OCI-LY7 (cell line): Measurements from ENCODE around the gene MANSC1. TPM values are rescaled to one million over a fixed set of nuclear protein-coding genes. Genes with fewer than 3 reads are reported as not detected.

Experiments
- BruUV-seq: library from RNA; stranded (reverse); fragments of 400-500 nt; replicated peaks from 2 replicates; lab custom pipeline; 2021; lab: Mats Ljungman, UMichigan
- CTCF ChIA-PET: fragments of 300-600 bp; sonication (Branson Sonifier 250); formaldehyde crosslinking; loops from one replicate; lab custom pipeline; 2022; ENCODE audit warnings: antibody characterized with exemption; ENCODE audit not compliant: unreplicated experiment; lab: Charles Lee
- POLR2A ChIA-PET: fragments of 300-600 bp; sonication (Branson Sonifier 250); formaldehyde crosslinking; loops from one replicate; lab custom pipeline; 2022; ENCODE audit warnings: antibody characterized with exemption; lab: Charles Lee
- DNase-seq: peaks from one replicate; pipeline ENCODE4 v3.0.0-alpha.2; 2015; ENCODE audit warnings: low spot score
- H2AFZ ChIP-seq: fragments of 200-600 bp; sonication (generic), shearing (Covaris generic); 2 replicates; pipeline ENCODE4 v1.6.1; 2014; ENCODE audit warnings: mild to moderate bottlenecking, antibody characterized with exemption, low read length, moderate library complexity
- H3K27ac ChIP-seq: fragments of 200-600 bp; sonication (generic); 2 replicates; pipeline ENCODE4 v1.5.1; 2014; ENCODE audit warnings: mixed run types, low read depth, mild to moderate bottlenecking, moderate library complexity, low read length, inconsistent platforms; ENCODE audit not compliant: poor library complexity, severe bottlenecking
- H3K36me3 ChIP-seq: fragments of 200-600 bp; sonication (generic); 2 replicates; pipeline ENCODE4 v1.6.1; 2014; ENCODE audit warnings: mild to moderate bottlenecking, antibody characterized with exemption, low read length, moderate library complexity, mixed read lengths; ENCODE audit not compliant: insufficient read depth
- H3K4me1 ChIP-seq: fragments of 200-600 bp; sonication (generic); 2 replicates; pipeline ENCODE4 v1.5.1; 2014; ENCODE audit warnings: mild to moderate bottlenecking, low read length; ENCODE audit not compliant: insufficient read depth, poor library complexity, severe bottlenecking
- H3K4me2 ChIP-seq: fragments of 200-600 bp; sonication (generic); 2 replicates; pipeline ENCODE4 v1.6.1; 2014; ENCODE audit warnings: mild to moderate bottlenecking, low read length
- H3K4me3 ChIP-seq: fragments of 200-600 bp; sonication (generic); 2 replicates; pipeline ENCODE4 v1.5.1; 2014; ENCODE audit warnings: mild to moderate bottlenecking, low read depth, low read length; ENCODE audit not compliant: poor library complexity, severe bottlenecking
- H3K79me2 ChIP-seq: fragments of 200-600 bp; sonication (generic); 2 replicates; pipeline ENCODE4 v1.6.1; 2016; ENCODE audit warnings: low read depth, mild to moderate bottlenecking, low read length, moderate library complexity, mixed read lengths; ENCODE audit not compliant: insufficient read depth
- H3K9me2 ChIP-seq: fragments of 200-600 bp; sonication (generic); 2 replicates; pipeline ENCODE4 v1.6.1; 2016; ENCODE audit warnings: mild to moderate bottlenecking, low read length, mixed read lengths; ENCODE audit not compliant: insufficient read depth
- H3K9me3 ChIP-seq: fragments of 200-600 bp; sonication (generic); 2 replicates; pipeline ENCODE4 v1.6.1; 2014; ENCODE audit warnings: mild to moderate bottlenecking, mixed run types, low read length, mixed read lengths
- H4K20me1 ChIP-seq: fragments of 200-600 bp; sonication (generic); 2 replicates; pipeline ENCODE4 v1.6.1; 2014; ENCODE audit warnings: mild to moderate bottlenecking, antibody characterized with exemption, low read length, moderate library complexity, mixed read lengths; ENCODE audit not compliant: insufficient read depth
- CTCF ChIP-seq: fragments of 200-600 bp; sonication (generic); conservative IDR thresholded peaks from 2 replicates; pipeline ENCODE4 v1.5.1; 2014; ENCODE audit warnings: mild to moderate bottlenecking, antibody characterized with exemption, low read length, moderate library complexity, mixed read lengths
- EZH2phosphoT487 ChIP-seq: fragments of 200-600 bp; sonication (generic); IDR thresholded peaks from 2 replicates; pipeline ENCODE4 v1.6.1; 2018; ENCODE audit warnings: low read depth, borderline replicate concordance, mild to moderate bottlenecking, mixed run types, antibody characterized with exemption, low read length, moderate library complexity, mixed read lengths
- intact Hi-C: fragments of 100-400 bp; cut with micrococcal nuclease; formaldehyde crosslinking; loops from one replicate; pipeline ENCODE4 v1.10.0; 2022; ENCODE audit not compliant: unreplicated experiment
- total RNA-seq, 2 experiments: library from RNA; depleted of rRNA in 1 of 2; stranded (reverse); fragments of >200 nt in 1 of 2; shearing (Covaris generic) in 1 of 2; gene quantifications; 2 replicates each; pipeline ENCODE4 v1.2.3, GENCODE V29; 2014 to 2022

MANSC1 gene
- total RNA-seq, 2 experiments from 2014 or later, result not detected

- POLR2A ChIA-PET, result no interaction called here
- H3K4me2 ChIP-seq, result no peak overlapping the region
- intact Hi-C loops, result loop anchor here (10.0 kb wide), 1 partner anchor 761 kb away; no protein-coding TSS in a partner anchor
Observed at GRCh38 chr12:12336049-12336411, 14.0 kb downstream of the MANSC1 start.

GRCh38 chr12:12334367-12335040 lies 15.5 kb downstream of the MANSC1 start:
- Histone ChIP-seq H3K9me3 (no peaks in the 10 kb centered on the region), H3K79me2 (no peaks in the 10 kb centered on the region), H2AFZ (peak overlapping the region; percentile 54; the same call in 1 of the 2 replicates), H3K36me3 (no peaks in the 10 kb centered on the region), H3K9me2 (no peaks in the 10 kb centered on the region), H3K4me1 (no peaks in the 10 kb centered on the region), H4K20me1 (no peaks in the 10 kb centered on the region), H3K4me2 (no peak overlapping the region), H3K27ac (no peak overlapping the region), H3K4me3 (no peak overlapping the region)
- peak; percentile 76 for DNase-seq
- no TSS peak for BruUV-seq
- CTCF ChIA-PET, result no interaction called here
- intact Hi-C loops, result loop anchor here (2.0 to 10.0 kb wide), 3 partner anchors 252 to 760 kb away; no protein-coding TSS in a partner anchor
- POLR2A ChIA-PET, result interaction anchor here (0.7 to 1.7 kb wide), 2 partner anchors 23 to 180 kb away, joined by 3 to 8 read pairs; partner anchors contain the start of gene BORCS5
- peak; percentile 96 for TF ChIP-seq CTCF
- TF ChIP-seq EZH2phosphoT487, result no peak

More at GRCh38 chr12:12336049-12336411, 14.0 kb downstream of the MANSC1 start:
- Histone ChIP-seq H3K79me2 (no peaks in the 10 kb centered on the region), H3K9me3 (no peaks in the 10 kb centered on the region), H3K27ac (no peak overlapping the region), H3K36me3 (no peaks in the 10 kb centered on the region), H3K4me3 (no peak overlapping the region), H2AFZ (no peak overlapping the region), H3K9me2 (no peaks in the 10 kb centered on the region), H4K20me1 (no peaks in the 10 kb centered on the region), H3K4me1 (no peaks in the 10 kb centered on the region)
- CTCF ChIA-PET, result no interaction called here
- TF ChIP-seq CTCF (no peak), EZH2phosphoT487 (no peak)
- no TSS peak for BruUV-seq
- DNase-seq, result no peak
